HUDEP-2 (cell line): Measurements from ENCODE around the gene GABPB1.
A peak's percentile ranks its signal among the peaks of the same experiment; 100 is the strongest.
"Not testable (repeated sequence)": the region's sequence is repeated elsewhere in the genome, so short reads cannot be mapped to it uniquely, and the experiment has no call there.

Source experiments
- DNase-seq, 76 experiments: peaks; one replicate each; lab custom pipeline; 2025; ENCODE audit not compliant: unreplicated experiment in 76 of 76; lab: John Stamatoyannopoulos, UW

GABPB1 gene

GRCh38 chr15:50354838-50355618, at the start of gene GABPB1:
TSS of gene GABPB1 (minus strand) at chr15:50355198. CDS start at chr15:50309798, 45,400 bp downstream.
- DNase-seq, result peak; percentile 23 to 99 (median 80)

GRCh38 chr15:50391561-50391960, 36.6 kb upstream of the GABPB1 start:
- DNase-seq, result not testable (repeated sequence)

GRCh38 chr15:50390554-50391264, 35.7 kb upstream of the GABPB1 start:
- no peak for DNase-seq

GRCh38 chr15:50382408-50382807, 27.4 kb upstream of the GABPB1 start:
- not testable (repeated sequence) for DNase-seq

GRCh38 chr15:50381438-50381837, 26.4 kb upstream of the GABPB1 start:
- DNase-seq, result no peak

GRCh38 chr15:50380089-50380488, 25.1 kb upstream of the GABPB1 start:
- peak in 1 of 76 experiments; percentile 4 for DNase-seq

GRCh38 chr15:50379413-50379812, 24.4 kb upstream of the GABPB1 start:
- not testable (repeated sequence) for DNase-seq

- no peak for DNase-seq
Observed at GRCh38 chr15:50378776-50379175, 23.8 kb upstream of the GABPB1 start.

- DNase-seq, result no peak
Observed at GRCh38 chr15:50377867-50378751, 23.1 kb upstream of the GABPB1 start.

GRCh38 chr15:50369564-50369963, 14.6 kb upstream of the GABPB1 start:
- DNase-seq, result not testable (repeated sequence)

- DNase-seq, result no peak
Observed at GRCh38 chr15:50365971-50366370, 11.0 kb upstream of the GABPB1 start.

GRCh38 chr15:50365570-50365969, 10.6 kb upstream of the GABPB1 start:
- DNase-seq, result no peak

- no peak for DNase-seq
Observed at GRCh38 chr15:50363612-50364011, 8.6 kb upstream of the GABPB1 start.

GRCh38 chr15:50361756-50362155, 6.8 kb upstream of the GABPB1 start:
- DNase-seq, result no peak

- DNase-seq, result peak in 28 of 76 experiments; percentile 2 to 45 (median 16)
Observed at GRCh38 chr15:50358845-50359244, 3.8 kb upstream of the GABPB1 start.

- DNase-seq, result no peak
Observed at GRCh38 chr15:50355980-50356379, 982 bp upstream of the GABPB1 start.

GRCh38 chr15:50355619-50355905, 564 bp upstream of the GABPB1 start:
- DNase-seq, result no peak

- DNase-seq, result peak in 42 of 76 experiments; percentile 3 to 62 (median 34)
Observed at GRCh38 chr15:50353975-50354837, 792 bp downstream of the GABPB1 start.

GRCh38 chr15:50353251-50353974, 1.6 kb downstream of the GABPB1 start:
- DNase-seq, result peak in 4 of 76 experiments; percentile 19 to 50 (median 38)
